H1 (cell line): ENCODE measurements around the gene LCN12. TPM values are rescaled to one million over a fixed set of nuclear protein-coding genes. Genes with fewer than 3 reads are reported as not detected.

Experiments
- CEBPB ChIP-seq: IDR thresholded peaks from 2 replicates; pipeline ENCODE4 v1.6.1; 2012; ENCODE audit warnings: low read depth, low read length
- CHD1 ChIP-seq: IDR thresholded peaks from 2 replicates; pipeline ENCODE4 v1.6.1; 2012; ENCODE audit warnings: low read depth, low read length, improper control_type of control experiment
- EGR1 ChIP-seq: IDR thresholded peaks from 2 replicates; pipeline ENCODE4 v1.6.1; 2011; ENCODE audit warnings: low read depth, low read length, borderline replicate concordance
- EZH2 ChIP-seq: fragments of 200-600 bp; sonication (generic); IDR thresholded peaks from 2 replicates; pipeline ENCODE4 v1.7.1; 2012; ENCODE audit warnings: low read depth, mild to moderate bottlenecking, moderate library complexity, low read length, inconsistent platforms; ENCODE audit not compliant: severe bottlenecking
- KDM1A ChIP-seq: fragments of 200-600, 300-600 bp; sonication (generic); IDR thresholded peaks from 2 replicates; pipeline ENCODE4 v1.7.1; 2016; ENCODE audit warnings: mild to moderate bottlenecking, low read length, borderline replicate concordance
- NANOG ChIP-seq: IDR thresholded peaks from 2 replicates; pipeline ENCODE4 v1.6.1; 2011; ENCODE audit warnings: low read length, low read depth, mild to moderate bottlenecking, inconsistent platforms; ENCODE audit not compliant: insufficient read depth, poor library complexity, severe bottlenecking
- SIX5 ChIP-seq: IDR thresholded peaks from 2 replicates; pipeline ENCODE4 v1.6.1; 2011; ENCODE audit warnings: mild to moderate bottlenecking, low read depth, low read length
- SRF ChIP-seq: IDR thresholded peaks from 2 replicates; pipeline ENCODE4 v1.6.1; 2011; ENCODE audit warnings: mild to moderate bottlenecking, low read depth, low read length, moderate library complexity
- ZNF274 ChIP-seq: IDR thresholded peaks from 2 replicates; pipeline ENCODE4 v1.7.0; 2012; ENCODE audit warnings: low read length, borderline replicate concordance; ENCODE audit errors: extremely low read depth
- polyA plus RNA-seq, 7 experiments: library from polyadenylated mRNA; depleted of rRNA in 3 of 7; stranded (reverse) in 5 of 7; unstranded in 2 of 7; fragments of >200 nt in 5 of 7; fragments of 200-250 nt in 2 of 7; gene quantifications; 1 replicate in 5 of 7; 2 replicates in 1 of 7; 4 replicates in 1 of 7; pipeline versions ENCODE4 v1.2.1 to v1.2.3, GENCODE V29; 2011 to 2013; ENCODE audit warnings: missing spikeins in 2 of 7, mixed read lengths in 2 of 7
- total RNA-seq: library from RNA; stranded (reverse); fragmentation: NEBNext Ultra II Directional; extraction: Animal tissue kit (Norgen Biotek cat#: 25700); gene quantifications from 2 replicates; pipeline ENCODE4 v1.2.1, GENCODE V29; 2021

Gene LCN12
- total and polyA plus RNA-seq, 2 of the 8 experiments (the other 6 are each of a cell fraction or from before 2014, with no cell fraction given), result 1.1 to 1.7 TPM

DNA sequence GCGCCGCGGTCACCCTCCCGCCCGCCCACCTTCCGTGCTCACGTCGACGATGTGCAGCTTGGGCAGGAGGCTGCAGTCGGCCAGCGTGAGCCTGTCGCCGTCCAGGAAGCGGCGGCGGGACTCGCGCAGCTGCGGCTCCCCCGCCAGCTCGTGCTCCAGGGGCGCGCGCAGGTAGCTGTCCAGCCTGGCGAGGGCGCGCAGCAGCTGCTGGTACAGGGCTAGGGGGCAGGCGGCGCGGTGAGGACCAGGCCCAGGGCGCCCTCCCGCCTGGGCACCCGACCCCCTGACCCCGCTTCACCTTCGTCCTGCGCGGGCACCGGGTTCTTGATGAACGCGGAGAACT lies 42.8 kb downstream of the LCN12 start (continued):
- no peak for TF ChIP-seq SIX5
- no peak for TF ChIP-seq SRF
- TF ChIP-seq EZH2, result no peak
- no peak for TF ChIP-seq KDM1A
- TF ChIP-seq CHD1, result no peak
- TF ChIP-seq EGR1, result no peak
- TF ChIP-seq ZNF274, result no peak
- no peak for TF ChIP-seq NANOG
- TF ChIP-seq CEBPB, result no peak
